K562 (cell line): ENCODE results near the gene BRINP1. TPM values are rescaled to one million over a fixed set of nuclear protein-coding genes. Genes with fewer than 3 reads are reported as not detected.

ENCODE experiments used
- ATAC-seq: fragments of 200-7000 bp; cut with Tn5 transposase; 3 replicates; pipeline ENCODE4 v1.9.1; 2020; ENCODE audit warnings: moderate library complexity
- BruUV-seq: library from RNA; stranded (reverse); fragments of 400-500 nt; replicated peaks from 2 replicates; lab custom pipeline; 2021; lab: Mats Ljungman, UMichigan
- CTCF ChIA-PET: fragments of 300-600 bp; formaldehyde crosslinking; extraction: SDS; loops from one replicate; lab custom pipeline; 2021; ENCODE audit warnings: low intra/inter-chr PET ratio; lab: Yijun Ruan, JAX
- POLR2A ChIA-PET: fragments of 300-600, 350-650 bp; sonication (Branson Sonifier 250); formaldehyde crosslinking; extraction: SDS; loops from one replicate; lab custom pipeline; 2021; ENCODE audit warnings: antibody characterized with exemption, inconsistent platforms; lab: Yijun Ruan, JAX
- DNase-seq, 4 experiments: peaks; one replicate each; pipeline versions ENCODE4 v3.0.0 to v3.0.0-alpha.2; 2011 to 2018; ENCODE audit warnings: low spot score in 3 of 4, mixed read lengths in 3 of 4; ENCODE audit errors: extremely low read depth in 1 of 4
- FAIRE-seq: peaks from 2 replicates; lab custom pipeline; 2011; peaks lifted over from hg19 to GRCh38; lab: Jason Lieb, UNC
- H2AFZ ChIP-seq: 2 replicates; pipeline ENCODE4 v1.6.0; 2011; ENCODE audit warnings: low read depth, low read length, control low read depth, inconsistent platforms
- H3K27ac ChIP-seq: fragments of 200-600 bp; 3 replicates; pipeline ENCODE4 v1.8.0; 2011; ENCODE audit warnings: low read depth, mild to moderate bottlenecking, control low read depth, inconsistent platforms, low read length, moderate library complexity, mixed read lengths; ENCODE audit errors: extremely low read depth
- H3K27me3 ChIP-seq, 2 experiments: fragments of 300-600 bp in 1 of 2; 2 replicates in 1 of 2; 3 replicates in 1 of 2; pipeline versions ENCODE4 v1.6.0 to v1.8.0; 2011; ENCODE audit warnings: inconsistent platforms in 2 of 2, low read length in 2 of 2, mild to moderate bottlenecking in 1 of 2, mixed read lengths in 1 of 2, moderate library complexity in 1 of 2; ENCODE audit not compliant: control insufficient read depth in 2 of 2, insufficient read depth in 2 of 2
- H3K36me3 ChIP-seq: fragments of 300-600 bp; 3 replicates; pipeline ENCODE4 v1.8.0; 2011; ENCODE audit warnings: mild to moderate bottlenecking, low read length, inconsistent platforms; ENCODE audit not compliant: control insufficient read depth, insufficient read depth
- H3K4me1 ChIP-seq, 2 experiments: fragments of 200-600 bp in 1 of 2; replicated peaks in 1 of 2; 2 replicates in 1 of 2; 3 replicates in 1 of 2; pipeline versions ENCODE4 v1.5.1 to v1.8.0; 2011; ENCODE audit warnings: inconsistent platforms in 2 of 2, low read length in 2 of 2, mild to moderate bottlenecking in 1 of 2, mixed read lengths in 1 of 2, moderate library complexity in 1 of 2; ENCODE audit not compliant: control insufficient read depth in 2 of 2, insufficient read depth in 2 of 2
- H3K4me2 ChIP-seq: 2 replicates; pipeline ENCODE4 v1.6.1; 2011; ENCODE audit warnings: low read length, control low read depth, inconsistent platforms, mixed read lengths; ENCODE audit not compliant: insufficient read depth
- H3K4me3 ChIP-seq: fragments of 200-600 bp; sonication (generic), shearing (Covaris generic); 2 replicates; pipeline ENCODE4 v1.5.1; 2016; ENCODE audit warnings: control low read depth, inconsistent platforms
- H3K79me2 ChIP-seq: fragments of 200-600 bp; 3 replicates; pipeline ENCODE4 v1.8.0; 2011; ENCODE audit warnings: low read length, inconsistent platforms; ENCODE audit not compliant: control insufficient read depth, insufficient read depth
- H3K9ac ChIP-seq, 2 experiments: 2 replicates each; pipeline versions ENCODE4 v1.6.0 to v1.6.1; 2011; ENCODE audit warnings: low read depth in 2 of 2, low read length in 2 of 2, control low read depth in 1 of 2, inconsistent platforms in 1 of 2, mild to moderate bottlenecking in 1 of 2, mixed read lengths in 1 of 2; ENCODE audit not compliant: insufficient read depth in 1 of 2
- H3K9me1 ChIP-seq: one replicate; pipeline ENCODE4 v1.6.0; 2011; ENCODE audit warnings: inconsistent platforms, mild to moderate bottlenecking, low read length, moderate library complexity; ENCODE audit not compliant: control insufficient read depth, insufficient read depth
- H3K9me3 ChIP-seq: replicated peaks from 2 replicates; pipeline ENCODE4 v1.5.1; 2011; ENCODE audit warnings: low read depth, low read length, inconsistent platforms; ENCODE audit not compliant: control insufficient read depth, insufficient read depth
- H4K20me1 ChIP-seq: replicated peaks from 2 replicates; pipeline ENCODE4 v1.6.1; 2011; ENCODE audit warnings: low read length, inconsistent platforms, mixed read lengths; ENCODE audit not compliant: control insufficient read depth, insufficient read depth
- DNMT1 ChIP-seq: fragments of 450-650 bp; IDR thresholded peaks from 2 replicates; pipeline ENCODE4 v1.6.1; 2016; ENCODE audit warnings: antibody characterized with exemption, mild to moderate bottlenecking
- ELF2 ChIP-seq: fragments of 250-450 bp; sonication (Bioruptor Pico); IDR thresholded peaks from 2 replicates; pipeline ENCODE4 v1.5.0; 2021; ENCODE audit warnings: mild to moderate bottlenecking
- MEF2D ChIP-seq: conservative IDR thresholded peaks from 2 replicates; pipeline ENCODE4 v1.6.1; 2016; ENCODE audit warnings: low read depth, missing genetic modification characterization, missing compliant biosample characterization
- MEIS2 ChIP-seq: fragments of 450-650 bp; IDR thresholded peaks from 2 replicates; pipeline ENCODE4 v1.6.1; 2014; ENCODE audit warnings: mild to moderate bottlenecking; ENCODE audit not compliant: partially characterized antibody
- MTA3 ChIP-seq: fragments of 450-650 bp; formaldehyde crosslinking; IDR thresholded peaks from 2 replicates; pipeline ENCODE4 v1.6.1; 2017; ENCODE audit warnings: mild to moderate bottlenecking, borderline replicate concordance
- PPARD ChIP-seq: fragments of 250-450 bp; sonication (Bioruptor Pico); IDR thresholded peaks from 2 replicates; pipeline ENCODE4 v1.8.0; 2022; ENCODE audit warnings: inconsistent platforms, mild to moderate bottlenecking, moderate library complexity
- TAF15 ChIP-seq: fragments of 200-400 bp; formaldehyde crosslinking; IDR thresholded peaks from 2 replicates; pipeline ENCODE4 v1.6.1; 2017; ENCODE audit warnings: mild to moderate bottlenecking, low read depth, low read length, moderate library complexity
- TAF9B ChIP-seq: fragments of 450-650 bp; IDR thresholded peaks from 2 replicates; pipeline ENCODE4 v1.6.1; 2018; ENCODE audit warnings: mild to moderate bottlenecking; ENCODE audit not compliant: partially characterized antibody
- ZKSCAN1 ChIP-seq: fragments of 150-350 bp; IDR thresholded peaks from 2 replicates; pipeline ENCODE4 v1.6.1; 2016; ENCODE audit warnings: low read depth, low read length
- ZNF134 ChIP-seq: fragments of 250-450 bp; sonication (Bioruptor Pico); conservative IDR thresholded peaks from 2 replicates; pipeline ENCODE4 v1.4.0; 2020
- ZNF232 ChIP-seq: sonication (generic); formaldehyde crosslinking; IDR thresholded peaks from 2 replicates; pipeline ENCODE4 v1.8.0; 2022; ENCODE audit warnings: mild to moderate bottlenecking, missing genetic modification reagents
- ZNF408 ChIP-seq: fragments of 250-450 bp; sonication (Bioruptor Pico); IDR thresholded peaks from 2 replicates; pipeline ENCODE4 v1.4.0; 2020; ENCODE audit warnings: low read depth, mild to moderate bottlenecking, moderate library complexity
- WGBS: fragments of 100-300 bp; shearing (Covaris generic); methylation state at CpG from one replicate; pipeline ENCODE4 v1.1.6; 2016; ENCODE audit warnings: low coverage, mixed read lengths; ENCODE audit not compliant: insufficient coverage; ENCODE audit errors: missing lambda C conversion rate; 5-methylcytosine and 5-hydroxymethylcytosine counted together
- in situ Hi-C: fragments of 300-500 bp; cut with MboI; formaldehyde crosslinking; loops from 4 replicates; pipeline ENCODE4 v1.15.0; 2018; ENCODE audit warnings: inconsistent platforms, mixed read lengths
- intact Hi-C: fragments of 100-400 bp; cut with micrococcal nuclease; formaldehyde crosslinking; loops from 2 replicates; pipeline ENCODE4 v1.14.2; 2022
- polyA plus RNA-seq, 8 experiments: library from polyadenylated mRNA; depleted of rRNA in 4 of 8; stranded (reverse) in 5 of 8; unstranded in 3 of 8; fragments of >200 nt; fragmentation: Nextera tagmentation in 2 of 8; fragmentation: Illumina TruSeq in 1 of 8; extraction: Ambion mirVana in 2 of 8; extraction: Trizol in 1 of 8; gene quantifications; 2 replicates each; pipeline versions ENCODE4 v1.2.1 to v1.2.3, GENCODE V29; 2011 to 2014; ENCODE audit warnings: inconsistent platforms in 1 of 8, missing spikeins in 1 of 8
- total RNA-seq, 7 experiments: library from RNA; depleted of rRNA in 6 of 7; stranded (reverse); fragments of >200 nt in 6 of 7; fragmentation: Illumina TruSeq in 2 of 7; extraction: Trizol in 2 of 7; gene quantifications; 2 replicates each; pipeline versions ENCODE4 v1.2.1 to v1.2.3, GENCODE V29; 2011 to 2021; ENCODE audit warnings: low replicate concordance in 1 of 7
- TF ChIP-seq, protein P1 (sequence below): fragments of 450-650 bp; IDR thresholded peaks from 2 replicates; pipeline ENCODE4 v1.6.1; 2016; ENCODE audit warnings: low read depth

Gene BRINP1
- total and polyA plus RNA-seq, 9 of the 15 experiments (the other 6 are each of a cell fraction or from before 2014, with no cell fraction given): not detected

- Histone ChIP-seq H4K20me1 (no peaks in the 10 kb centered on the region), H2AFZ (no peak overlapping the region), H3K27me3 (no peaks in the 10 kb centered on the region), H3K79me2 (no peaks in the 10 kb centered on the region), H3K9me1 (no peaks in the 10 kb centered on the region), H3K36me3 (no peaks in the 10 kb centered on the region), H3K9ac (no peak overlapping the region), H3K4me3 (no peak overlapping the region), H3K9me3 (no peaks in the 10 kb centered on the region), H3K4me2 (no peak overlapping the region), H3K27ac (no peak overlapping the region), H3K4me1 (no peaks in the 10 kb centered on the region)
- ATAC-seq: no peak
- no TSS peak for BruUV-seq
- no peak for DNase-seq
- FAIRE-seq: no peak
- ChIA-PET POLR2A (interaction anchor here (0.6 kb wide), 1 partner anchor 352 kb away, joined by 4 read pairs; no protein-coding TSS in a partner anchor), CTCF (no interaction called here)
- intact Hi-C loops: no loop called here
- 6% methylated on average over 3 of the region's 3 CpGs for WGBS
- TF ChIP-seq DNMT1: no peak
- TF ChIP-seq ZKSCAN1: no peak
- no peak for TF ChIP-seq TAF15
- TF ChIP-seq, protein P1, sequence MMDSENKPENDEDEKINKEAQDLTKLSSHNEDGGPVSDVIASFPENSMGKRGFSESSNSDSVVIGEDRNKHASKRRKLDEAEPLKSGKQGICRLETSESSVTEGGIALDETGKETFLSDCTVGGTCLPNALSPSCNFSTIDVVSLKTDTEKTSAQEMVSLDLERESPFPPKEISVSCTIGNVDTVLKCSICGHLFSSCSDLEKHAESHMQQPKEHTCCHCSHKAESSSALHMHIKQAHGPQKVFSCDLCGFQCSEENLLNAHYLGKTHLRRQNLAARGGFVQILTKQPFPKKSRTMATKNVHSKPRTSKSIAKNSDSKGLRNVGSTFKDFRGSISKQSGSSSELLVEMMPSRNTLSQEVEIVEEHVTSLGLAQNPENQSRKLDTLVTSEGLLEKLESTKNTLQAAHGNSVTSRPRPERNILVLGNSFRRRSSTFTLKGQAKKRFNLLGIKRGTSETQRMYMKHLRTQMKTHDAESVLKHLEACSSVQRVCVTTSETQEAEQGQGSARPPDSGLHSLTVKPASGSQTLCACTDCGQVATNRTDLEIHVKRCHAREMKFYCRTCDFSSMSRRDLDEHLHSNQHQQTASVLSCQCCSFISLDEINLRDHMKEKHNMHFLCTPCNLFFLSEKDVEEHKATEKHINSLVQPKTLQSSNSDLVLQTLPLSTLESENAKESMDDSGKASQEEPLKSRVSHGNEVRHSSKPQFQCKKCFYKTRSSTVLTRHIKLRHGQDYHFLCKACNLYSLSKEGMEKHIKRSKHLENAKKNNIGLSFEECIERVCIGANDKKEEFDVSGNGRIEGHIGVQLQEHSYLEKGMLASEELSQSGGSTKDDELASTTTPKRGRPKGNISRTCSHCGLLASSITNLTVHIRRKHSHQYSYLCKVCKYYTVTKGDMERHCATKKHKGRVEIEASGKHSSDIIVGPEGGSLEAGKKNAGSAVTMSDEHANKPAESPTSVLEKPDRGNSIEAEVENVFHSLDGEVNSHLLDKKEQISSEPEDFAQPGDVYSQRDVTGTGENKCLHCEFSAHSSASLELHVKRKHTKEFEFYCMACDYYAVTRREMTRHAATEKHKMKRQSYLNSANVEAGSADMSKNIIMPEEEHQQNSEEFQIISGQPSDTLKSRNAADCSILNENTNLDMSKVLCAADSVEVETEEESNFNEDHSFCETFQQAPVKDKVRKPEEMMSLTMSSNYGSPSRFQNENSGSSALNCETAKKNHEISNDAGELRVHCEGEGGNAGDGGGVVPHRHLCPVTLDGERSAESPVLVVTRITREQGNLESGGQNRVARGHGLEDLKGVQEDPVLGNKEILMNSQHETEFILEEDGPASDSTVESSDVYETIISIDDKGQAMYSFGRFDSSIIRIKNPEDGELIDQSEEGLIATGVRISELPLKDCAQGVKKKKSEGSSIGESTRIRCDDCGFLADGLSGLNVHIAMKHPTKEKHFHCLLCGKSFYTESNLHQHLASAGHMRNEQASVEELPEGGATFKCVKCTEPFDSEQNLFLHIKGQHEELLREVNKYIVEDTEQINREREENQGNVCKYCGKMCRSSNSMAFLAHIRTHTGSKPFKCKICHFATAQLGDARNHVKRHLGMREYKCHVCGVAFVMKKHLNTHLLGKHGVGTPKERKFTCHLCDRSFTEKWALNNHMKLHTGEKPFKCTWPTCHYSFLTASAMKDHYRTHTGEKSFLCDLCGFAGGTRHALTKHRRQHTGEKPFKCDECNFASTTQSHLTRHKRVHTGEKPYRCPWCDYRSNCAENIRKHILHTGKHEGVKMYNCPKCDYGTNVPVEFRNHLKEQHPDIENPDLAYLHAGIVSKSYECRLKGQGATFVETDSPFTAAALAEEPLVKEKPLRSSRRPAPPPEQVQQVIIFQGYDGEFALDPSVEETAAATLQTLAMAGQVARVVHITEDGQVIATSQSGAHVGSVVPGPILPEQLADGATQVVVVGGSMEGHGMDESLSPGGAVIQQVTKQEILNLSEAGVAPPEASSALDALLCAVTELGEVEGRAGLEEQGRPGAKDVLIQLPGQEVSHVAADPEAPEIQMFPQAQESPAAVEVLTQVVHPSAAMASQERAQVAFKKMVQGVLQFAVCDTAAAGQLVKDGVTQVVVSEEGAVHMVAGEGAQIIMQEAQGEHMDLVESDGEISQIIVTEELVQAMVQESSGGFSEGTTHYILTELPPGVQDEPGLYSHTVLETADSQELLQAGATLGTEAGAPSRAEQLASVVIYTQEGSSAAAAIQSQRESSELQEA: no peak
- no peak for TF ChIP-seq ZNF134 (CRISPR knock-in tag)
- TF ChIP-seq ELF2: no peak
- TF ChIP-seq MEF2D: no peak
- no peak for TF ChIP-seq MEIS2
- TF ChIP-seq PPARD (CRISPR knock-in tag): no peak
- TF ChIP-seq ZNF408 (CRISPR knock-in tag): no peak
- TF ChIP-seq MTA3: no peak
- TF ChIP-seq ZNF232 (CRISPR knock-in tag): no peak
- no peak for TF ChIP-seq TAF9B
- in situ Hi-C loops: no loop called here
These were observed 141.8 kb downstream of the BRINP1 start for GRCh38 chr9:119227422-119227821.
